ENCODE results near the gene IL22.

The IL22 gene

DNA sequence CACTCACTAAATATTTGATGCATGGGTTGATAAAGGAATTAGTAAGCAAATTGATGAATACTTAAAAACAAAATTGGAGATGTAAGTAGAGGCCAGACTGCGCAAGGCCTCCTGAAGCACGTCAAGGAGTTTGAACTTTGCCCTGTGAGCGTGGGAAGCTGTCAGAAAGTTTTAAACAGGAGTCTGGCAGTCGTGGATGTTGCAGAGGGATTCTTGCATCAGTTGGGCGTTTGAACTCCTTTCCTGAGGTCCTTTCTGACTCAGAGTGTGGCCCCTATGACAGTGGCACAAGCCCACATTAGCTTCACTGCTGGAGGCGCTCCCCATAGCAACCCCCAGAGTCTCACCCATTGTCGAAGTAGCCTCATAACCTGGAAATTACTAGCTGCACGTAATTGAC, 17.9 kb upstream of the IL22 start:
- TF ChIP-seq SP1 (IDR thresholded peaks at IDR 0.05) (no peak), FOXA1 (IDR thresholded peaks at IDR 0.05) (no peak), NFRKB (IDR thresholded peaks at IDR 0.05) (no peak), FOXK2 (IDR thresholded peaks at IDR 0.05) (no peak), ARNT (IDR thresholded peaks at IDR 0.05) (no peak), LEF1 (IDR thresholded peaks at IDR 0.05; ENCODE audit: borderline replicate concordance) (no peak), TARDBP (IDR thresholded peaks at IDR 0.05) (no peak), FOXM1 (IDR thresholded peaks at IDR 0.05; ENCODE audit: borderline replicate concordance) (no peak)
- TF ChIP-seq, protein P1, sequence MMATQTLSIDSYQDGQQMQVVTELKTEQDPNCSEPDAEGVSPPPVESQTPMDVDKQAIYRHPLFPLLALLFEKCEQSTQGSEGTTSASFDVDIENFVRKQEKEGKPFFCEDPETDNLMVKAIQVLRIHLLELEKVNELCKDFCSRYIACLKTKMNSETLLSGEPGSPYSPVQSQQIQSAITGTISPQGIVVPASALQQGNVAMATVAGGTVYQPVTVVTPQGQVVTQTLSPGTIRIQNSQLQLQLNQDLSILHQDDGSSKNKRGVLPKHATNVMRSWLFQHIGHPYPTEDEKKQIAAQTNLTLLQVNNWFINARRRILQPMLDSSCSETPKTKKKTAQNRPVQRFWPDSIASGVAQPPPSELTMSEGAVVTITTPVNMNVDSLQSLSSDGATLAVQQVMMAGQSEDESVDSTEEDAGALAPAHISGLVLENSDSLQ (IDR thresholded peaks at IDR 0.05) = no peak
- DNase-seq (ENCODE audit: extremely low spot score) = no peak
- POLR2A ChIA-PET = no interaction called here
- CTCF ChIA-PET = no interaction called here

DNA sequence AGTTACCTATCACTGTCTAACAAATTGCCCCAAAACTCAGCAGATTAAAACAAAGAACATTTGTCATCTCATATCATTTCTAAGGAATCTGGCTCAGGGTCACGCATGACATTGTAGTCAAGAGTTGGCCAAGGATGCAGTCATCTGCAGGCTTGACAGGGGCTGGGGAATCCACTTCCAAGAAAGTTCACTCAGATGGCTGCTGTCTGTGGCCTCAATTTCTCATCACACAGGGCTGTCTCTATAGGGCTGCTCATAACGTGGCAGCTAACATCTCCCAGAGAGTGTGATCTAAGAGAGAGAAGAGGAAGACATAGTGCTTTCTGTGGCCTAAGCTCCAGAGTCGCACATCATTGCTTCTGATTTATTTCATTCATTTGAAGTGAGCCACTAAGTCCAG, 17.0 kb upstream of the IL22 start:
- TF ChIP-seq SP1 (IDR thresholded peaks at IDR 0.05) (no peak), FOXK2 (IDR thresholded peaks at IDR 0.05) (no peak), TARDBP (IDR thresholded peaks at IDR 0.05) (no peak), NFRKB (IDR thresholded peaks at IDR 0.05) (no peak), SUZ12 (IDR thresholded peaks at IDR 0.05) (no peak), ARNT (IDR thresholded peaks at IDR 0.05) (no peak), LEF1 (IDR thresholded peaks at IDR 0.05; ENCODE audit: borderline replicate concordance) (no peak), ZNF384 (IDR thresholded peaks at IDR 0.05) (no peak), CTBP1 (IDR thresholded peaks at IDR 0.05; ENCODE audit: borderline replicate concordance) (no peak), ELF4 (IDR thresholded peaks at IDR 0.05) (no peak), FOXA1 (IDR thresholded peaks at IDR 0.05) (no peak)
- TF ChIP-seq, protein P1 (IDR thresholded peaks at IDR 0.05) = no peak
- ChIA-PET CTCF (no interaction called here), POLR2A (no interaction called here)
- no peak for DNase-seq (ENCODE audit: extremely low spot score)

DNA sequence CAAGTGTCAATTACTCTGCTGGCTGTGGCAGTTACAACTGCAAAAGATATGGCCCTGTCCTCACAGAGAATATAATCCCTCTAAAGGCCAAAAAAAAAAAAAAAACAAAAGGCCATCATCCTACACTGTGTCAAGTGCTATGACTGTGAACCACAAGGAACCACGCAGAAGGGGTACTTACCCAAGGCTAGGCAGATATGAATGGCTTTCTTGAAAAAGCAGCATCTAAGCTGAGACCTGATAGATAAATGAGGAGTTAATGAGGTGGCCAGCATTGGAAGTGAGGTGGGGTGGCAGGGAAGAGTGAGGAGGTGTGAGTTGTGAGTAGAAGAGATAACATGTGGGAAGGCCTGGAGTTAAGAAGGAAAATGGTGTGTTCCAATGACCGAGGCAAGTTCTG, 16.4 kb upstream of the IL22 start:
- ChIA-PET CTCF (no interaction called here), POLR2A (no interaction called here)
- no peak for DNase-seq (ENCODE audit: extremely low spot score)
- TF ChIP-seq, protein P1 (IDR thresholded peaks at IDR 0.05) = no peak
- TF ChIP-seq FOXM1 (IDR thresholded peaks at IDR 0.05; ENCODE audit: borderline replicate concordance) (no peak), ZNF384 (IDR thresholded peaks at IDR 0.05) (no peak), CTBP1 (IDR thresholded peaks at IDR 0.05; ENCODE audit: borderline replicate concordance) (no peak), TARDBP (IDR thresholded peaks at IDR 0.05) (no peak), LEF1 (IDR thresholded peaks at IDR 0.05; ENCODE audit: borderline replicate concordance) (no peak), FOXK2 (IDR thresholded peaks at IDR 0.05) (no peak), NFRKB (IDR thresholded peaks at IDR 0.05) (no peak), FOXA1 (IDR thresholded peaks at IDR 0.05) (no peak), BHLHE40 (IDR thresholded peaks at IDR 0.05; ENCODE audit: borderline replicate concordance) (no peak), SUZ12 (IDR thresholded peaks at IDR 0.05) (no peak), ELF4 (IDR thresholded peaks at IDR 0.05) (no peak), HDGF (IDR thresholded peaks at IDR 0.05; ENCODE audit: borderline replicate concordance) (no peak), SP1 (IDR thresholded peaks at IDR 0.05) (no peak), L3MBTL2 (conservative IDR thresholded peaks at IDR 0.05) (no peak), ARNT (IDR thresholded peaks at IDR 0.05) (no peak)

DNA sequence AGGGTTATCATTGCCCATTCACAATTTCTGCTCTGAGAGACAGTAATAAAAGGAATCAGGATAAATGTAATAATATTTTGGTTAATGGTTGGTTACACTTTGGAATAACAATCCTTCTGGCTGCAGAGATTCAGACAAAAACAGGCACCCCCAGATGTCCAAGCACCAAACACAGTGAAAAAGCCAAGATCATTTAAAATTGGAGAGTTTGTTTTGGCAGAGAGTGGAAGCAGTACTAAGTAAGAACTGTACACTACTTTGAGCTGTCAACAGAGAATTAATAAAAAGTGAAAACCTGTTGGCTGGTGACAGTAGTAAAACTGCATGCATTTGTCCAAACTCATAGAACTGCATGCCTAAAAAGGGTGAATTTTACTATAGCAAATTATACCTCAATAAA, 15.6 kb upstream of the IL22 start:
- TF ChIP-seq TARDBP (IDR thresholded peaks at IDR 0.05) = no peak
- no peak for TF ChIP-seq ELF4 (IDR thresholded peaks at IDR 0.05)
- TF ChIP-seq FOXM1 (IDR thresholded peaks at IDR 0.05; ENCODE audit: borderline replicate concordance) = no peak
- no peak for TF ChIP-seq FOXK2 (IDR thresholded peaks at IDR 0.05)
- TF ChIP-seq BHLHE40 (IDR thresholded peaks at IDR 0.05; ENCODE audit: borderline replicate concordance) = no peak
- TF ChIP-seq SUZ12 (IDR thresholded peaks at IDR 0.05) = no peak
- TF ChIP-seq ARNT (IDR thresholded peaks at IDR 0.05) = no peak
- TF ChIP-seq HDGF (IDR thresholded peaks at IDR 0.05; ENCODE audit: borderline replicate concordance) = no peak
- TF ChIP-seq LEF1 (IDR thresholded peaks at IDR 0.05; ENCODE audit: borderline replicate concordance) = no peak
- no peak for DNase-seq (ENCODE audit: extremely low spot score)
- ChIA-PET POLR2A (no interaction called here), CTCF (no interaction called here)

DNA sequence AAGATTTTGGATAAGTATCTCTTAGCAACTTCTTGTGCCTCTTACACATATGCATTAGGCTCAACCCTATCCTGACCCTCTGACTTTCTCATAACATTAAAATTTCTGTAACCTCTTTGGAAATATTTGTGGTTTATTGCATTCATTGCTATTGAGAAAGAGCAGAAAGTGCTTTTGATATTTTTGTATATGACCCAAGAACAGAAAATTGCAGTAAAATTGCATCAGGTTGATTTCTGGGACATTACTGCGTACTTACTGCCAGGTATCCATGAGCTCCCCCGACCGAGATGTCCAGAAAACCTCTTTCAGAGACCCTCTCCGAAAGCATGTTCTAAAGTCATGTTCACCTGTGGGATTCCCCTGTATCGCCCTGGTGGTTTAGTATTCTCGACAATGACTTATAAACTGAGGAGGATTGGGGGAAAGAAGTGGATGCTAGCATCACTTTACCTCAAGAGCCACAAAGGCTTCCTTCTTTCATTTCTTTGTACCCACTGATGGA, 14.5 kb upstream of the IL22 start:
- ChIA-PET CTCF (no interaction called here), POLR2A (no interaction called here)
- DNase-seq (ENCODE audit: extremely low spot score) = no peak
- TF ChIP-seq L3MBTL2 (conservative IDR thresholded peaks at IDR 0.05) = no peak

DNA sequence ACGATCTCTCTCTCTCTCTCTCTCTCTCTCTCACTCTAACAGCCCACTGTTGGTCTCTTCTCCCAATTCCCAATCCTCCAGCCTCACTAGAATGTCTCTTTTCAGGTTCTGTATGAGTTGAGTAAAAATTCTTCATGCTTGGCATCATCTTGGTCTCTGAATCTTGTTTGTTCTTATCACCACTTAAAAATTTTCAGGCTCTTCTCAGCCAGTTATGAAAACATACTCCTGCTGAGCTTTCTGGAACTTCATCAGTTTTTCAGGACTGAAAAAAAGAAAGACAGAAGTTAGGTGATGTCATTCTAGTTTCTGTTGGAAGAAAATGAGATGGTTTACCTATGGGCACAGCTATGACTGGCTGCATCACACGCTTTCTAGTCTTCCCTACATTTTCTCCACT, 11.5 kb upstream of the IL22 start:
- TF ChIP-seq SUZ12 (IDR thresholded peaks at IDR 0.05) = no peak
- TF ChIP-seq FOXM1 (IDR thresholded peaks at IDR 0.05; ENCODE audit: borderline replicate concordance) = no peak
- TF ChIP-seq L3MBTL2 (conservative IDR thresholded peaks at IDR 0.05) = no peak
- TF ChIP-seq BHLHE40 (IDR thresholded peaks at IDR 0.05; ENCODE audit: borderline replicate concordance) = no peak
- no peak for TF ChIP-seq ELF4 (IDR thresholded peaks at IDR 0.05)
- TF ChIP-seq ZNF384 (IDR thresholded peaks at IDR 0.05) = no peak
- no peak for TF ChIP-seq FOXK2 (IDR thresholded peaks at IDR 0.05)
- TF ChIP-seq, protein P1 (IDR thresholded peaks at IDR 0.05) = no peak
- no peak for TF ChIP-seq TARDBP (IDR thresholded peaks at IDR 0.05)
- TF ChIP-seq HDGF (IDR thresholded peaks at IDR 0.05; ENCODE audit: borderline replicate concordance) = no peak
- CTCF ChIA-PET = no interaction called here
- no peak for DNase-seq (ENCODE audit: extremely low spot score)
- POLR2A ChIA-PET = no interaction called here

All from HEK293T (cell line).